Lower leg skin (tissue), 4 donors: ENCODE measurements around the gene DDX11. TPM values are rescaled to one million over a fixed set of nuclear protein-coding genes. Genes with fewer than 3 reads are reported as not detected.
"Not testable (repeated sequence)": the region's sequence is repeated elsewhere in the genome, so short reads cannot be mapped to it uniquely, and the experiment has no call there.

ENCODE experiments used
- DNase-seq, 2 donors: peaks; one replicate each; pipeline ENCODE4 v3.0.0-alpha.2; 2019; ENCODE audit warnings: low spot score in 2 of 2
- H3K4me3 ChIP-seq: fragments of 200-600 bp; sonication (generic); 2 replicates; pipeline ENCODE4 v1.5.1; 2017; ENCODE audit warnings: mild to moderate bottlenecking, low read depth; ENCODE audit not compliant: poor library complexity, severe bottlenecking
- CTCF ChIP-seq, 3 donors: fragments of 450-650 bp; IDR thresholded peaks; one replicate each; pipeline ENCODE4 v1.5.1; 2016; ENCODE audit warnings: antibody characterized with exemption in 3 of 3, mild to moderate bottlenecking in 3 of 3, moderate library complexity in 2 of 3
- POLR2A ChIP-seq, 2 donors: fragments of 450-650 bp; IDR thresholded peaks; one replicate each; pipeline ENCODE4 v1.6.1; 2016 to 2017; ENCODE audit warnings: antibody characterized with exemption in 2 of 2, mild to moderate bottlenecking in 1 of 2, moderate library complexity in 1 of 2
- WGBS, 2 donors: methylation state at CpG; one replicate each; pipeline ENCODE4 v1.1.5; 2018; 5-methylcytosine and 5-hydroxymethylcytosine counted together
- intact Hi-C: fragments of 100-400 bp; cut with DNase I; formaldehyde crosslinking; loops from one replicate; pipeline ENCODE4 v1.15.0; 2023; ENCODE audit warnings: low total_unique reads
- total RNA-seq, 4 donors: library from RNA; depleted of rRNA; stranded (reverse); fragments of >200 nt; gene quantifications; one replicate each; pipeline ENCODE4 v1.1.0, GENCODE V29; 2016

The DDX11 gene
- total RNA-seq, 4 donors from 2014 or later, result 23.5 to 26.8 (median 25.7) TPM

- DNase-seq, result peak in 1 of 2 donors; percentile 42
- intact Hi-C loops, result no loop called here
- no peak overlapping the region for H3K4me3 ChIP-seq
- 90 to 91% methylated on average over 12 of the region's 12 CpGs for WGBS, 2 donors
- TF ChIP-seq POLR2A (IDR thresholded peaks at IDR 0.05), result no peak
- TF ChIP-seq CTCF (IDR thresholded peaks at IDR 0.05), result no peak
These were observed 15.4 kb downstream of the DDX11 start for GRCh38 chr12:31089072-31089471.

- DNase-seq, intact Hi-C loops, H3K4me3 ChIP-seq: not testable (repeated sequence)
- 90 to 95% methylated on average over 5 to 18 of the region's 19 CpGs for WGBS, 2 donors
These were observed 18.0 kb downstream of the DDX11 start for GRCh38 chr12:31091629-31092028.

- intact Hi-C loops, DNase-seq, H3K4me3 ChIP-seq: not testable (repeated sequence)
- WGBS, 2 donors, result 98% methylated on average over 4 to 6 of the region's 8 CpGs
These were observed 19.1 kb downstream of the DDX11 start for GRCh38 chr12:31092718-31093117.

- 91 to 92% methylated on average over 19 to 20 of the region's 21 CpGs for WGBS, 2 donors
- H3K4me3 ChIP-seq, intact Hi-C loops: not testable (repeated sequence)
- DNase-seq, result peak in 1 of 2 donors; percentile 67
These were observed 21.6 kb downstream of the DDX11 start for GRCh38 chr12:31095080-31095860.

- H3K4me3 ChIP-seq, intact Hi-C loops: not testable (repeated sequence)
- DNase-seq, result peak in 1 of 2 donors; percentile 60
- WGBS, 2 donors, result 90 to 95% methylated on average over 16 to 17 of the region's 19 CpGs
These were observed 22.8 kb downstream of the DDX11 start for GRCh38 chr12:31096251-31097065.

- WGBS, 2 donors, result 90 to 95% methylated on average over 6 of the region's 8 CpGs
- intact Hi-C loops, H3K4me3 ChIP-seq, DNase-seq: not testable (repeated sequence)
These were observed 24.2 kb downstream of the DDX11 start for GRCh38 chr12:31097819-31098218.

- DNase-seq, H3K4me3 ChIP-seq, intact Hi-C loops: not testable (repeated sequence)
- 69 to 93% methylated on average over 5 of the region's 5 CpGs for WGBS, 2 donors
These were observed 24.7 kb downstream of the DDX11 start for GRCh38 chr12:31098363-31098762.

- intact Hi-C loops, H3K4me3 ChIP-seq, DNase-seq: not testable (repeated sequence)
- 91 to 94% methylated on average over 8 to 9 of the region's 9 CpGs for WGBS, 2 donors
These were observed 25.1 kb downstream of the DDX11 start for GRCh38 chr12:31098771-31099170.

GRCh38 chr12:31099434-31099833 lies 25.8 kb downstream of the DDX11 start:
- intact Hi-C loops, DNase-seq, H3K4me3 ChIP-seq: not testable (repeated sequence)
- WGBS, 2 donors, result 79 to 84% methylated on average over 2 of the region's 2 CpGs

- H3K4me3 ChIP-seq, intact Hi-C loops, DNase-seq: not testable (repeated sequence)
- WGBS, 2 donors, result 83 to 90% methylated on average over 22 to 24 of the region's 26 CpGs
These were observed 27.0 kb downstream of the DDX11 start for GRCh38 chr12:31100503-31101208.

GRCh38 chr12:31102125-31102524 lies 28.5 kb downstream of the DDX11 start:
- H3K4me3 ChIP-seq, DNase-seq, intact Hi-C loops: not testable (repeated sequence)
- 93% methylated on average over 2 to 5 of the region's 8 CpGs for WGBS, 2 donors

GRCh38 chr12:31102596-31102995 lies 28.9 kb downstream of the DDX11 start:
- H3K4me3 ChIP-seq, intact Hi-C loops, DNase-seq: not testable (repeated sequence)
- 91 to 95% methylated on average over 8 to 9 of the region's 9 CpGs for WGBS, 2 donors

- 80 to 87% methylated on average over 16 of the region's 16 CpGs for WGBS, 2 donors
These were observed 29.9 kb downstream of the DDX11 start for GRCh38 chr12:31103561-31103975.

More at GRCh38 chr12:31103561-31103975, 29.9 kb downstream of the DDX11 start:
- H3K4me3 ChIP-seq, intact Hi-C loops: not testable (repeated sequence)
- peak in 1 of 2 donors; percentile 87 for DNase-seq
